OCI-LY1 (cell line): ENCODE data around the gene SOS1.
"Not testable (repeated sequence)": the region's sequence is repeated elsewhere in the genome, so short reads cannot be mapped to it uniquely, and the experiment has no call there.

ENCODE experiments used
- H2AFZ ChIP-seq: fragments of 200-600 bp; sonication (generic), shearing (Covaris generic); 2 replicates; pipeline ENCODE4 v1.6.0; 2014; ENCODE audit warnings: antibody characterized with exemption, mild to moderate bottlenecking, low read length
- H3F3A ChIP-seq: fragments of 200-600 bp; sonication (generic), shearing (Covaris generic); 2 replicates; pipeline ENCODE4 v1.6.0; 2014; ENCODE audit warnings: mild to moderate bottlenecking, antibody characterized with exemption, low read length, moderate library complexity; ENCODE audit not compliant: insufficient read depth
- H3K27ac ChIP-seq: fragments of 200-600 bp; sonication (generic); 2 replicates; pipeline ENCODE4 v1.5.1; 2014; ENCODE audit warnings: low read length, mixed run types, mild to moderate bottlenecking, low read depth; ENCODE audit not compliant: poor library complexity, severe bottlenecking
- H3K27me3 ChIP-seq: fragments of 200-600 bp; sonication (generic); 2 replicates; pipeline ENCODE4 v1.6.0; 2014; ENCODE audit warnings: antibody characterized with exemption, mild to moderate bottlenecking, low read length, moderate library complexity; ENCODE audit not compliant: insufficient read depth
- H3K36me3 ChIP-seq: fragments of 200-600 bp; sonication (generic); 2 replicates; pipeline ENCODE4 v1.6.1; 2014; ENCODE audit warnings: mild to moderate bottlenecking, antibody characterized with exemption, low read length, moderate library complexity, mixed read lengths; ENCODE audit not compliant: insufficient read depth
- H3K4me1 ChIP-seq: fragments of 200-600 bp; sonication (generic); 2 replicates; pipeline ENCODE4 v1.5.1; 2014; ENCODE audit warnings: mild to moderate bottlenecking, low read length, moderate library complexity; ENCODE audit not compliant: insufficient read depth, severe bottlenecking
- H3K4me2 ChIP-seq: fragments of 200-600 bp; sonication (generic), shearing (Covaris generic); 2 replicates; pipeline ENCODE4 v1.6.1; 2014; ENCODE audit warnings: low read length
- H3K4me3 ChIP-seq: fragments of 200-600 bp; sonication (generic); 2 replicates; pipeline ENCODE4 v1.5.1; 2014; ENCODE audit warnings: low read length, low read depth, mild to moderate bottlenecking, mixed read lengths; ENCODE audit not compliant: poor library complexity, severe bottlenecking
- H3K79me2 ChIP-seq: fragments of 200-600 bp; shearing (Covaris generic); 2 replicates; pipeline ENCODE4 v1.6.1; 2016; ENCODE audit warnings: mixed run types, low read length, mixed read lengths; ENCODE audit not compliant: insufficient read depth
- H3K9ac ChIP-seq: fragments of 200-600 bp; sonication (generic), shearing (Covaris generic); 2 replicates; pipeline ENCODE4 v1.6.1; 2014; ENCODE audit warnings: mild to moderate bottlenecking, low read length, mixed read lengths
- H3K9me2 ChIP-seq: fragments of 200-600 bp; sonication (generic), shearing (Covaris generic); 2 replicates; pipeline ENCODE4 v1.6.1; 2014; ENCODE audit warnings: low read depth, mild to moderate bottlenecking, low read length, mixed read lengths
- H3K9me3 ChIP-seq: fragments of 200-600 bp; shearing (Covaris generic); 2 replicates; pipeline ENCODE4 v1.6.1; 2014; ENCODE audit warnings: low read length, mixed read lengths
- H4K20me1 ChIP-seq: fragments of 200-600 bp; sonication (generic), shearing (Covaris generic); 2 replicates; pipeline ENCODE4 v1.6.0; 2016; ENCODE audit warnings: mild to moderate bottlenecking, low read length; ENCODE audit not compliant: insufficient read depth
- CTCF ChIP-seq: fragments of 200-600 bp; sonication (generic), shearing (Covaris generic); IDR thresholded peaks from 2 replicates; pipeline ENCODE4 v1.5.1; 2017; ENCODE audit warnings: mild to moderate bottlenecking, antibody characterized with exemption, low read length, moderate library complexity, mixed read lengths
- EZH2 ChIP-seq: fragments of 200-600 bp; sonication (generic), shearing (Covaris generic); IDR thresholded peaks from 2 replicates; pipeline ENCODE4 v1.8.0; 2017; ENCODE audit warnings: borderline replicate concordance, mixed run types, mild to moderate bottlenecking, antibody characterized with exemption, low read length, moderate library complexity, mixed read lengths

SOS1 gene

GRCh38 chr2:38940746-38941145 lies 180.1 kb downstream of the SOS1 start:
- no peak for TF ChIP-seq CTCF
- TF ChIP-seq EZH2: no peak
- Histone ChIP-seq H3K9me3 (no peaks in the 10 kb centered on the region), H3K79me2 (no peaks in the 10 kb centered on the region), H3F3A (no peaks in the 10 kb centered on the region), H3K27me3 (no peaks in the 10 kb centered on the region), H4K20me1 (no peaks in the 10 kb centered on the region), H3K27ac (no peak overlapping the region), H3K4me2 (no peak overlapping the region), H2AFZ (no peak overlapping the region), H3K4me3 (no peak overlapping the region), H3K36me3 (no peaks in the 10 kb centered on the region), H3K9ac (no peak overlapping the region), H3K4me1 (no peaks in the 10 kb centered on the region), H3K9me2 (no peaks in the 10 kb centered on the region)

- TF ChIP-seq EZH2 (no peak), CTCF (no peak)
- Histone ChIP-seq H3K79me2 (no peaks in the 10 kb centered on the region), H3K9me2 (no peaks in the 10 kb centered on the region), H3K4me2 (no peak overlapping the region), H3K36me3 (no peaks in the 10 kb centered on the region), H3K27me3 (no peaks in the 10 kb centered on the region), H4K20me1 (no peaks in the 10 kb centered on the region), H3K9ac (no peak overlapping the region), H3K27ac (no peak overlapping the region), H3F3A (no peaks in the 10 kb centered on the region), H3K4me1 (no peaks in the 10 kb centered on the region), H3K9me3 (no peaks in the 10 kb centered on the region), H3K4me3 (no peak overlapping the region), H2AFZ (no peak overlapping the region)
These were observed 183.3 kb downstream of the SOS1 start for GRCh38 chr2:38937548-38937947.

GRCh38 chr2:38936516-38936915 lies 184.3 kb downstream of the SOS1 start:
- H3K4me2 ChIP-seq, H3K9me2 ChIP-seq, H3K27me3 ChIP-seq, H3K4me3 ChIP-seq, H3K9me3 ChIP-seq, H3F3A ChIP-seq, H3K4me1 ChIP-seq, H3K79me2 ChIP-seq, H3K36me3 ChIP-seq, H2AFZ ChIP-seq, H3K9ac ChIP-seq, H3K27ac ChIP-seq, H4K20me1 ChIP-seq: not testable (repeated sequence)

GRCh38 chr2:38935568-38936172 lies 185.2 kb downstream of the SOS1 start:
- Histone ChIP-seq H3K9ac (no peak overlapping the region), H4K20me1 (no peaks in the 10 kb centered on the region), H3K27me3 (no peaks in the 10 kb centered on the region), H3K36me3 (no peaks in the 10 kb centered on the region), H3K4me1 (no peaks in the 10 kb centered on the region), H3K9me3 (no peaks in the 10 kb centered on the region), H3K9me2 (no peaks in the 10 kb centered on the region), H2AFZ (no peak overlapping the region), H3K4me3 (no peak overlapping the region), H3K27ac (no peak overlapping the region), H3F3A (no peaks in the 10 kb centered on the region), H3K79me2 (no peaks in the 10 kb centered on the region), H3K4me2 (no peak overlapping the region)
- TF ChIP-seq CTCF: no peak
